Type B pancreatic cell (in vitro differentiated cells): ENCODE results near the gene GET4. TPM values are rescaled to one million over a fixed set of nuclear protein-coding genes. Genes with fewer than 3 reads are reported as not detected.

Experiments
- DNase-seq: peaks from one replicate; pipeline ENCODE4 v3.0.0; 2021; ENCODE audit warnings: mixed read lengths; ENCODE audit not compliant: unreplicated experiment; ENCODE audit errors: extremely low spot score
- H3K27ac Mint-ChIP-seq: 2 replicates; pipeline ENCODE4 v1.8.0; 2021; ENCODE audit warnings: mild to moderate bottlenecking, mixed read lengths
- H3K27me3 Mint-ChIP-seq: 2 replicates; pipeline ENCODE4 v1.8.0; 2021; ENCODE audit warnings: mixed read lengths
- H3K36me3 Mint-ChIP-seq: 2 replicates; pipeline ENCODE4 v1.8.0; 2021; ENCODE audit warnings: mixed read lengths
- H3K4me1 Mint-ChIP-seq: one replicate; pipeline ENCODE4 v1.8.0; 2021; ENCODE audit warnings: mixed read lengths; ENCODE audit not compliant: unreplicated experiment
- H3K4me3 Mint-ChIP-seq: 2 replicates; pipeline ENCODE4 v1.8.0; 2021; ENCODE audit warnings: mild to moderate bottlenecking, mixed read lengths
- H3K9me3 Mint-ChIP-seq: 2 replicates; pipeline ENCODE4 v1.8.0; 2021; ENCODE audit warnings: mixed read lengths
- CTCF ChIP-seq: fragments of 200-600 bp; sonication (generic); conservative IDR thresholded peaks from 2 replicates; pipeline ENCODE4 v1.5.0; 2021; ENCODE audit warnings: antibody characterized with exemption, mild to moderate bottlenecking
- total RNA-seq: library from RNA; stranded (reverse); gene quantifications from 2 replicates; pipeline ENCODE4 v1.2.1, GENCODE V29; 2021; ENCODE audit warnings: low replicate concordance

Gene GET4
- total RNA-seq, 1 donor from 2014 or later = 46.3 TPM

- H3K27ac Mint-ChIP-seq = no peak overlapping the region
- no peaks in the 10 kb centered on the region for H3K36me3 Mint-ChIP-seq
- no peaks in the 10 kb centered on the region for H3K9me3 Mint-ChIP-seq
- H3K4me1 Mint-ChIP-seq = no peaks in the 10 kb centered on the region
- no peak for TF ChIP-seq CTCF
- H3K27me3 Mint-ChIP-seq = peaks cover 11% of the 10 kb centered on the region
- no peak overlapping the region for H3K4me3 Mint-ChIP-seq
- no peak for DNase-seq
These were observed 59.6 kb downstream of the GET4 start for GRCh38 chr7:935874-936385.

GRCh38 chr7:936386-937054 is 60.2 kb downstream of the GET4 start:
- Mint-ChIP-seq H3K36me3 (no peaks in the 10 kb centered on the region), H3K4me1 (no peaks in the 10 kb centered on the region), H3K9me3 (peaks cover 1% of the 10 kb centered on the region), H3K4me3 (no peak overlapping the region), H3K27me3 (peaks cover 16% of the 10 kb centered on the region), H3K27ac (no peak overlapping the region)
- TF ChIP-seq CTCF = no peak
- DNase-seq = no peak

GRCh38 chr7:937856-938484 is 61.6 kb downstream of the GET4 start:
- H3K9me3 Mint-ChIP-seq = peaks cover 6% of the 10 kb centered on the region
- no peaks in the 10 kb centered on the region for H3K36me3 Mint-ChIP-seq
- peaks cover 23% of the 10 kb centered on the region for H3K27me3 Mint-ChIP-seq
- no peak for DNase-seq
- no peak overlapping the region for H3K27ac Mint-ChIP-seq
- no peak overlapping the region for H3K4me3 Mint-ChIP-seq
- TF ChIP-seq CTCF = no peak
- H3K4me1 Mint-ChIP-seq = no peaks in the 10 kb centered on the region

GRCh38 chr7:938546-939185 is 62.3 kb downstream of the GET4 start:
- no peak for TF ChIP-seq CTCF
- Mint-ChIP-seq H3K27ac (no peak overlapping the region), H3K4me3 (no peak overlapping the region), H3K36me3 (no peaks in the 10 kb centered on the region), H3K4me1 (no peaks in the 10 kb centered on the region), H3K27me3 (peaks cover 23% of the 10 kb centered on the region), H3K9me3 (peaks cover 6% of the 10 kb centered on the region)
- no peak for DNase-seq

- H3K27me3 Mint-ChIP-seq = peaks cover 23% of the 10 kb centered on the region
- DNase-seq = no peak
- peaks cover 6% of the 10 kb centered on the region for H3K9me3 Mint-ChIP-seq
- H3K27ac Mint-ChIP-seq = no peak overlapping the region
- no peak for TF ChIP-seq CTCF
- H3K4me3 Mint-ChIP-seq = no peak overlapping the region
- no peaks in the 10 kb centered on the region for H3K4me1 Mint-ChIP-seq
- H3K36me3 Mint-ChIP-seq = no peaks in the 10 kb centered on the region
These were observed 63.5 kb downstream of the GET4 start for GRCh38 chr7:939843-940242.
